ENCODE results near the gene CX3CL1. TPM values are rescaled to one million over a fixed set of nuclear protein-coding genes. Genes with fewer than 3 reads are reported as not detected.

Gene CX3CL1
- total and polyA plus RNA-seq, 2 of the 13 experiments (the other 11 are each of a cell fraction or from before 2014, with no cell fraction given) = 57.3 to 60.8 TPM

- TF ChIP-seq MED1 (CRISPR knock-in tag; IDR thresholded peaks at IDR 0.05) = no peak
- TF ChIP-seq JUNB (CRISPR knock-in tag; IDR thresholded peaks at IDR 0.05; ENCODE audit: borderline replicate concordance) = no peak
- no peak for TF ChIP-seq KLF12 (CRISPR knock-in tag; IDR thresholded peaks at IDR 0.05; ENCODE audit: borderline replicate concordance)
- no peak for TF ChIP-seq CEBPG (CRISPR knock-in tag; IDR thresholded peaks at IDR 0.05)
- TF ChIP-seq PLRG1 (conservative IDR thresholded peaks at IDR 0.05) = no peak
- TF ChIP-seq ZFP82 (CRISPR knock-in tag; IDR thresholded peaks at IDR 0.05; ENCODE audit: borderline replicate concordance) = no peak
- no peak for TF ChIP-seq KDM5A (IDR thresholded peaks at IDR 0.05; ENCODE audit: borderline replicate concordance, low read length)
- no peak for TF ChIP-seq GTF2F1 (IDR thresholded peaks at IDR 0.05; ENCODE audit: low read length)
- TF ChIP-seq TRIM24 (CRISPR knock-in tag; IDR thresholded peaks at IDR 0.05) = no peak
- peak; percentile 17; the same call in 1 of the 2 replicates for TF ChIP-seq SMAD1 (CRISPR knock-in tag; IDR thresholded peaks at IDR 0.05; ENCODE audit: borderline replicate concordance, low read depth)
- TF ChIP-seq DNMT3B (CRISPR knock-in tag; conservative IDR thresholded peaks at IDR 0.05) = no peak
- TF ChIP-seq PBX3 (CRISPR knock-in tag; IDR thresholded peaks at IDR 0.05; ENCODE audit: borderline replicate concordance) = no peak
- TF ChIP-seq HOMEZ (CRISPR knock-in tag; IDR thresholded peaks at IDR 0.05; ENCODE audit: low read depth) = no peak
- TF ChIP-seq ZNF530 (CRISPR knock-in tag; IDR thresholded peaks at IDR 0.05; ENCODE audit: low read depth) = no peak
- TF ChIP-seq ATAD3A (CRISPR knock-in tag; IDR thresholded peaks at IDR 0.05) = no peak
- TF ChIP-seq ZNF777 (CRISPR knock-in tag; IDR thresholded peaks at IDR 0.05) = no peak
- TF ChIP-seq ZNF770 (CRISPR knock-in tag; IDR thresholded peaks at IDR 0.05) = peak; percentile 49; the same call in 1 of the 2 replicates
- no peak for TF ChIP-seq CENPX (CRISPR knock-in tag; IDR thresholded peaks at IDR 0.05)
- TF ChIP-seq TMF1 (CRISPR knock-in tag; IDR thresholded peaks at IDR 0.05; ENCODE audit: low read depth) = no peak
- no peak for TF ChIP-seq ZNF383 (CRISPR knock-in tag; IDR thresholded peaks at IDR 0.05; ENCODE audit: borderline replicate concordance)
- TF ChIP-seq ARNT2 (CRISPR knock-in tag; IDR thresholded peaks at IDR 0.05; ENCODE audit: low read depth) = no peak
- TF ChIP-seq PHF21A (CRISPR knock-in tag; IDR thresholded peaks at IDR 0.05) = no peak
- TF ChIP-seq ZNF567 (CRISPR knock-in tag; IDR thresholded peaks at IDR 0.05; ENCODE audit: borderline replicate concordance) = peak; percentile 52; the same call in 1 of the 2 replicates
- no peak for TF ChIP-seq MAFK (conservative IDR thresholded peaks at IDR 0.05 in 1 of 2, IDR thresholded peaks at IDR 0.05 in 1 of 2; ENCODE audit: low read length in 2 of 2)
- TF ChIP-seq ZBTB44 (CRISPR knock-in tag; IDR thresholded peaks at IDR 0.05) = no peak
- TF ChIP-seq ZNF33B (CRISPR knock-in tag; IDR thresholded peaks at IDR 0.05) = no peak
Measured at GRCh38 chr16:57382535-57383275, 10.4 kb downstream of the CX3CL1 start (continued).

Measured in HepG2 (cell line).